ENCODE data around the gene TRIM63.

The TRIM63 gene

DNA sequence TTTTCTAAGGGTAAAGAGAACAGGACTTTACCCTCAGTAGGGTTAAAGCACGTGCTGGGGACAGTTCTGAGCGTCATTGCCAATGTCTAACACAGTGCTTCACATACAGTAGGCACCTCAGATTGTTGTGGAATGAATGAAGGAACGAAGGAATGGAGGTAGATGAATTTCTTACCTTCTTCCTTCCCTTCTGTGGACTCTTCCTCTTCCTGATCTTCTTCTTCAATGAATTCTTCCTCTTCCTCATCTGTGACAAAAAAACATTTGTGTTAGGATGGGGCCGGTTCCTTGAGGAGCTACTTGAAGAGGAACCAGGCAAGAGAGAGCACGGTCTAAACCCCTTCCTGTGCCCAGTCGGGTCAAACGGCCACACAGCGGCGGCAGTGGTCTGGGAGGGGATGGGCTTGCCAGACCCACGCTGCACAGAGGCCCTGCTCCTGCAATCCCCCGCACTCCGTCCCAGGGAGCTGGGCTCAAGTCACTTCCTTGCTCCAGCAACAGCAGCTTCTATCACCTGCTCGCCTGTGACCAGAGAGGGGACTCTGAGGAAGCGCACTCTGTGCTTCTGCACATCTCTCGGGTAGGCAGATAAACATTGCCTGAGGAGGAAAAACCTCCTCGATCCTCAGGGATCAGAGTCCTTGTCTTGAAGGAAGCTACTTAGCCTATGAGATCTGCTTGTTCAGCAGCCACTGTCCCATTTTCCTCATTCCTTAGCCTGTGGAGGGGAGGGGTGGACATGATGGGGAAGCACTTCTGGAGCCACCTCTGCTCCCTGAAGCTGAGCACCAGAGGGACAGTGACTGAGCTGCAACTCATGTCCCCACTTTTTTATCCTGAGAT lies 13.5 kb downstream of the TRIM63 start:
- Histone ChIP-seq H3K4me1 (ENCODE audit: control insufficient read depth, insufficient read depth, low read depth, low read length) (no peaks in the 10 kb centered on the region), H3K23ac (ENCODE audit: low read length in 2 of 2) (no peak overlapping the region), H2BK120ac (ENCODE audit: low read depth, low read length) (no peak overlapping the region), H3K36me3 (ENCODE audit: control insufficient read depth in 1 of 2, insufficient read depth in 2 of 2, low read depth in 1 of 2, low read length in 2 of 2) (peaks cover 0 to 9% of the 10 kb centered on the region in 2 experiments), H3K14ac (ENCODE audit: low read length in 2 of 2) (no peak overlapping the region), H2BK12ac (ENCODE audit: low read length in 2 of 2) (no peak overlapping the region), H3K4me3 (ENCODE audit: insufficient read depth in 1 of 2, low read depth in 1 of 2, low read length in 2 of 2) (no peak overlapping the region), H3K9me3 (ENCODE audit: control insufficient read depth, low read length) (no peaks in the 10 kb centered on the region), H3K4ac (ENCODE audit: low read depth in 1 of 2, low read length in 2 of 2) (no peak overlapping the region), H2BK5ac (ENCODE audit: low read depth, low read length, poor library complexity, severe bottlenecking) (no peak overlapping the region), H3K18ac (ENCODE audit: low read depth in 1 of 2, low read length in 2 of 2) (no peak overlapping the region), H3K27ac (ENCODE audit: low read length, poor library complexity, severe bottlenecking) (no peak overlapping the region), H4K91ac (ENCODE audit: low read length) (no peak overlapping the region), H3K4me2 (ENCODE audit: low read length, poor library complexity, severe bottlenecking) (no peak overlapping the region), H2AFZ (ENCODE audit: low read depth, low read length) (no peak overlapping the region), H4K8ac (ENCODE audit: low read length) (no peak overlapping the region), H3K27me3 (ENCODE audit: control insufficient read depth in 1 of 2, insufficient read depth in 1 of 2, low read length in 2 of 2) (peaks cover 55 to 75% of the 10 kb centered on the region in 2 experiments), H3K9ac (ENCODE audit: low read length) (no peak overlapping the region), H2BK15ac (ENCODE audit: low read depth, poor library complexity, severe bottlenecking) (no peak overlapping the region), H2AK5ac (ENCODE audit: low read length, severe bottlenecking) (no peak overlapping the region), H3K79me1 (replicated peaks; ENCODE audit: low read length, poor library complexity, severe bottlenecking) (no peaks in the 10 kb centered on the region)
- DNase-seq, result no peak
- WGBS, result 56% methylated on average over 15 of the region's 16 CpGs

DNA sequence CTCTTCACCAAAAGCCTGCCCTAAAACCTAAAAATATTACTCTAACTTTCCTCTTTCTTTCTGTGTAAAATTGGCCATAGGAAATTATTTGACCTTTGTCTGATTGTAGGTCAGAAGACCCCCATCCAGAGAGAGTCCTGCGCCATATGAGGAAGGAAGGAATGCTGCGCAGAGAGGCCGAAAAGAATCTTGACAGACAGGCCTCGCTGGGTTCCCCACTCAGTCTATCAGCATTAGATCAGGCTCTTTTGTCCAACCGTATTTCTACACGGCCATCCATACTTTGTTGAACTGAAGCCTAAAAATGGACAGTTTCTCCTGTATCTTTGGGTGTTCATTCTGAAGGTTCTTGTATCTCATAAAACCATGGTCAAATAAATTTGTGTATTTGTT lies 17.2 kb downstream of the TRIM63 start:
- Histone ChIP-seq H3K27me3 (ENCODE audit: control insufficient read depth in 1 of 2, insufficient read depth in 1 of 2, low read length in 2 of 2) (peaks cover 64 to 82% of the 10 kb centered on the region in 2 experiments), H3K14ac (ENCODE audit: low read length in 2 of 2) (no peak overlapping the region), H4K8ac (ENCODE audit: low read length) (no peak overlapping the region), H2BK12ac (ENCODE audit: low read length in 2 of 2) (no peak overlapping the region), H2BK120ac (ENCODE audit: low read depth, low read length) (no peak overlapping the region), H2AFZ (ENCODE audit: low read depth, low read length) (no peak overlapping the region), H3K4me1 (ENCODE audit: control insufficient read depth, insufficient read depth, low read depth, low read length) (peaks cover 9% of the 10 kb centered on the region), H3K4me3 (ENCODE audit: insufficient read depth in 1 of 2, low read depth in 1 of 2, low read length in 2 of 2) (no peak overlapping the region), H3K9ac (ENCODE audit: low read length) (no peak overlapping the region), H3K4me2 (ENCODE audit: low read length, poor library complexity, severe bottlenecking) (no peak overlapping the region), H3K4ac (ENCODE audit: low read depth in 1 of 2, low read length in 2 of 2) (no peak overlapping the region), H3K36me3 (ENCODE audit: control insufficient read depth in 1 of 2, insufficient read depth in 2 of 2, low read depth in 1 of 2, low read length in 2 of 2) (no peaks in the 10 kb centered on the region), H2BK5ac (ENCODE audit: low read depth, low read length, poor library complexity, severe bottlenecking) (no peak overlapping the region), H2BK15ac (ENCODE audit: low read depth, poor library complexity, severe bottlenecking) (no peak overlapping the region), H2AK5ac (ENCODE audit: low read length, severe bottlenecking) (no peak overlapping the region), H4K91ac (ENCODE audit: low read length) (no peak overlapping the region), H3K9me3 (ENCODE audit: control insufficient read depth, low read length) (no peaks in the 10 kb centered on the region), H3K18ac (ENCODE audit: low read depth in 1 of 2, low read length in 2 of 2) (no peak overlapping the region), H3K79me1 (replicated peaks; ENCODE audit: low read length, poor library complexity, severe bottlenecking) (no peaks in the 10 kb centered on the region), H3K23ac (ENCODE audit: low read length in 2 of 2) (no peak overlapping the region), H3K27ac (ENCODE audit: low read length, poor library complexity, severe bottlenecking) (no peak overlapping the region)
- 88% methylated on average over 3 of the region's 6 CpGs for WGBS
- DNase-seq, result no peak

DNA sequence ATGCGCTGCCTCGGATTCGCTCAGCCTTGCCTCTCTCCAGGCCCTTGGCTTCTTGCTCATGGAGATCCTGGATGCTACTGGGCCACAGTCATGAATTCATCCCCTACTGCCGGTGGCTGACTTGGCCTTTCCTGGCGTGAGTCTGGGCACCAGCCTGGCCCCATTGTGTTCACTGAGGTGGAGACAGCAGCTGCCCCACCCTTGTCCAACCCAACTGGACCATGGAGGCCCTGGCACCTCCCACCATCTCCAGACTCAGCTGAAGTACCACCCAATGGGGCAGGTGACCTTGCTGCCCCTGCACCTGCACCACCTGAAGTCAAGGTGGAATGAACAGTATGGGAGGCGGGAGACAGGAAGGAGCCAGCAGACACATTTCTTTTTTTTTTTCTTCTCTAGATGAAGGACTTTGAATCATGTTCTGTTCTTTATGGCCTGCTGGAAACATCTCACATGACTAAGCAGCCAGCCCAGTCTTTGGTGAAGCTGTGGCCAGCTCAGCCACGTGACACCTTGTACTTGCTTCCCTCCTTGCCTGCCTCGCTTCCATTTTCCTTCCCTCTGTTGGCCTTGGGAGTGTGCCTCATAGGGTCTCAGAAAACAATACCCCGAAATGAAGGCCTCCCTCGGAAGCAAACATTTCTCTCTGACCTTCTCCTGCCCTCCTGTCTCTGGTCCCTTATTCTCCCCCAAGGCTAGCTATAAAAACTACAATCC lies 17.7 kb downstream of the TRIM63 start:
- no peaks in the 10 kb centered on the region for H3K36me3 ChIP-seq (ENCODE audit: control insufficient read depth in 1 of 2, insufficient read depth in 2 of 2, low read depth in 1 of 2, low read length in 2 of 2)
- no peak overlapping the region for H3K23ac ChIP-seq (ENCODE audit: low read length in 2 of 2)

DNA sequence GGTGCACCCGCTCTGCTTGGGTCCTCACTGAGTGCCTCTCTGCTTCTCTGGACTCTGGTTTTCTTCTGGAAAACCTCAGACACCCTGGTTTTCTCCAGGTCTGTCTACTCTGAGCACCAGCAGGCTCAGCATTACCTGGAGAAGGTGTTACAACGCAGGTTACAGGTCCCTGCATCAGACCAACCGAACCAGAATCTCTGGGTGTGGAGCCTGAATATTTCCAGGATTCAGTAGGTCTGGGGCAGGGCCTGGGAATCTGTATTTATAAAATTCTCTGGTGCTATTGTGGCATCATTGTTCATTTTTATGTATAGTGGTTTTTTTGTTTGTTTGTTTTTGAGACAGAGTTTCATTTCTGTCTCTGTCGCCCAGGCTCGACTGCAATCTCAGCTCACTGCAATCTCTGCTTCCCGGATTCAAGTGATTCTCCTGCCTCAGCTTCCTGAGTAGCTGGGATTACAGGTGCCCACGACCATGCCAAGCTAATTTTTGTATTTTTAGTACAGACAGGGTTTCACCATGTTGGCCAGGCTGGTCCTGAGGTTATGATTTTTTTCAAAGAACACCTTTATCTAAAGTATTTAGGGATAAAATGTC lies 20.1 kb downstream of the TRIM63 start:
- no peak overlapping the region for H3K4me3 ChIP-seq (ENCODE audit: insufficient read depth in 1 of 2, low read depth in 1 of 2, low read length in 2 of 2)
- no peak overlapping the region for H2BK120ac ChIP-seq (ENCODE audit: low read depth, low read length)
- no peak overlapping the region for H3K14ac ChIP-seq (ENCODE audit: low read length in 2 of 2)
- H3K36me3 ChIP-seq (ENCODE audit: control insufficient read depth in 1 of 2, insufficient read depth in 2 of 2, low read depth in 1 of 2, low read length in 2 of 2), result no peaks in the 10 kb centered on the region
- H3K79me1 ChIP-seq (replicated peaks; ENCODE audit: low read length, poor library complexity, severe bottlenecking), result no peaks in the 10 kb centered on the region
- H2AK5ac ChIP-seq (ENCODE audit: low read length, severe bottlenecking), result no peak overlapping the region
- H2BK12ac ChIP-seq (ENCODE audit: low read length in 2 of 2), result no peak overlapping the region
- no peak overlapping the region for H2AFZ ChIP-seq (ENCODE audit: low read depth, low read length)
- H3K4me2 ChIP-seq (ENCODE audit: low read length, poor library complexity, severe bottlenecking), result no peak overlapping the region
- peaks cover 87 to 92% of the 10 kb centered on the region in 2 experiments for H3K27me3 ChIP-seq (ENCODE audit: control insufficient read depth in 1 of 2, insufficient read depth in 1 of 2, low read length in 2 of 2)
- no peak overlapping the region for H4K91ac ChIP-seq (ENCODE audit: low read length)
- no peak overlapping the region for H2BK15ac ChIP-seq (ENCODE audit: low read depth, poor library complexity, severe bottlenecking)
- H3K18ac ChIP-seq (ENCODE audit: low read depth in 1 of 2, low read length in 2 of 2), result no peak overlapping the region
- H3K9me3 ChIP-seq (ENCODE audit: control insufficient read depth, low read length), result no peaks in the 10 kb centered on the region
- H3K27ac ChIP-seq (ENCODE audit: low read length, poor library complexity, severe bottlenecking), result no peak overlapping the region
- H4K8ac ChIP-seq (ENCODE audit: low read length), result no peak overlapping the region
- H3K4me1 ChIP-seq (ENCODE audit: control insufficient read depth, insufficient read depth, low read depth, low read length), result peaks cover 9% of the 10 kb centered on the region
- WGBS, result 88% methylated on average over 7 of the region's 7 CpGs
- no peak overlapping the region for H3K4ac ChIP-seq (ENCODE audit: low read depth in 1 of 2, low read length in 2 of 2)
- no peak for DNase-seq
- no peak overlapping the region for H3K23ac ChIP-seq (ENCODE audit: low read length in 2 of 2)
- no peak overlapping the region for H3K9ac ChIP-seq (ENCODE audit: low read length)
- H2BK5ac ChIP-seq (ENCODE audit: low read depth, low read length, poor library complexity, severe bottlenecking), result no peak overlapping the region

More for the DNA sequence above, 17.7 kb downstream of the TRIM63 start:
- Histone ChIP-seq H3K4ac (ENCODE audit: low read depth in 1 of 2, low read length in 2 of 2) (no peak overlapping the region), H2BK5ac (ENCODE audit: low read depth, low read length, poor library complexity, severe bottlenecking) (no peak overlapping the region), H4K91ac (ENCODE audit: low read length) (no peak overlapping the region), H3K27me3 (ENCODE audit: control insufficient read depth in 1 of 2, insufficient read depth in 1 of 2, low read length in 2 of 2) (peaks cover 70 to 84% of the 10 kb centered on the region in 2 experiments), H3K14ac (ENCODE audit: low read length in 2 of 2) (no peak overlapping the region), H3K4me2 (ENCODE audit: low read length, poor library complexity, severe bottlenecking) (no peak overlapping the region), H2BK12ac (ENCODE audit: low read length in 2 of 2) (no peak overlapping the region), H3K9ac (ENCODE audit: low read length) (no peak overlapping the region), H2AFZ (ENCODE audit: low read depth, low read length) (no peak overlapping the region), H4K8ac (ENCODE audit: low read length) (no peak overlapping the region), H3K4me1 (ENCODE audit: control insufficient read depth, insufficient read depth, low read depth, low read length) (peaks cover 9% of the 10 kb centered on the region), H2AK5ac (ENCODE audit: low read length, severe bottlenecking) (no peak overlapping the region), H3K9me3 (ENCODE audit: control insufficient read depth, low read length) (no peaks in the 10 kb centered on the region), H2BK120ac (ENCODE audit: low read depth, low read length) (no peak overlapping the region), H3K79me1 (replicated peaks; ENCODE audit: low read length, poor library complexity, severe bottlenecking) (no peaks in the 10 kb centered on the region), H3K4me3 (ENCODE audit: insufficient read depth in 1 of 2, low read depth in 1 of 2, low read length in 2 of 2) (no peak overlapping the region), H3K27ac (ENCODE audit: low read length, poor library complexity, severe bottlenecking) (no peak overlapping the region), H3K18ac (ENCODE audit: low read depth in 1 of 2, low read length in 2 of 2) (no peak overlapping the region), H2BK15ac (ENCODE audit: low read depth, poor library complexity, severe bottlenecking) (no peak overlapping the region)
- 69% methylated on average over 9 of the region's 10 CpGs for WGBS
- DNase-seq, result no peak
